Renal cortex interstitium (tissue), 3 donors: ENCODE measurements around the gene LPGAT1. TPM values are rescaled to one million over a fixed set of nuclear protein-coding genes. Genes with fewer than 3 reads are reported as not detected.

Experiments
- polyA plus RNA-seq, 3 donors: library from polyadenylated mRNA; unstranded; fragments of 120-200 nt; gene quantifications; one replicate each; pipeline ENCODE4 v1.2.1, GENCODE V29; 2013; ENCODE audit not compliant: insufficient read length in 3 of 3

The LPGAT1 gene
- polyA plus RNA-seq, 3 donors = 23.8 to 28.7 (median 27.6) TPM

Other genes with a start within 250 kb of the LPGAT1 start
- 10 to 100 TPM; 15.8 to 23.6 (median 22.1) TPM for gene NEK2, start 155.1 kb downstream of the LPGAT1 start, polyA plus RNA-seq
- 10 to 100 TPM; 15.8 to 22.0 (median 18.6) TPM for gene INTS7, start 204.8 kb upstream of the LPGAT1 start, polyA plus RNA-seq
- 10 to 100 TPM; 16.9 to 24.3 (median 21.8) TPM for gene DTL, start 205.0 kb upstream of the LPGAT1 start, polyA plus RNA-seq